ENCODE results near the gene CDK5RAP2. TPM values are rescaled to one million over a fixed set of nuclear protein-coding genes. Genes with fewer than 3 reads are reported as not detected.
A peak's percentile ranks its signal among the peaks of the same experiment; 100 is the strongest.

CDK5RAP2 gene
- total RNA-seq, 1 donor from 2014 or later, result 40.4 TPM

DNA sequence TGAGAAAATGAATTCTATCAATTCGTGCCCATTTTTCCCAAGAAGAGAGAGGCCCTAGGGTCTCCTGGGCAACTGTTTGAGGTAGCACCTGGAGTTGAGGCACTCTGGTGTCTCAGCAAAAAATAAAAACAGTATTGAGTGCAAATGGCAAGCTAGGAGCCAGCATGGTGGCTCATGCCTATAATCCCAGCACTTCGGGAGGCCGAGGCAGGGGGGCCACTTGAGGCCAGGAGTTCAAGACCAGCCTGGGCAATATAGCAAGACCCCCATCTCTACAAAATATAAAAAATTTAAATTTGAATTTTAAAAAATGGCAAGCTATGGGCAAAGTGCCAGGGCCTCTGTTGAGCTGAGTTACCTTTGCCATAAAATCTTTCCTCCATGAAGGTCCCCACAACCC, 136.0 kb downstream of the CDK5RAP2 start:
- peaks cover 44% of the 10 kb centered on the region for H3K4me1 Mint-ChIP-seq (ENCODE audit: low read depth)
- no peak overlapping the region for H3K4me3 Mint-ChIP-seq (ENCODE audit: unreplicated experiment)
- no peaks in the 10 kb centered on the region for H3K27me3 Mint-ChIP-seq (ENCODE audit: low read depth)
- peak overlapping the region; percentile 94 for H3K27ac Mint-ChIP-seq (ENCODE audit: unreplicated experiment)
- TF ChIP-seq CTCF (IDR thresholded peaks at IDR 0.05), result no peak
- no peaks in the 10 kb centered on the region for H3K9me3 Mint-ChIP-seq (ENCODE audit: low read depth)
- no peak for DNase-seq (ENCODE audit: low spot score)
- H3K36me3 Mint-ChIP-seq (ENCODE audit: low read depth), result peaks cover 16% of the 10 kb centered on the region

DNA sequence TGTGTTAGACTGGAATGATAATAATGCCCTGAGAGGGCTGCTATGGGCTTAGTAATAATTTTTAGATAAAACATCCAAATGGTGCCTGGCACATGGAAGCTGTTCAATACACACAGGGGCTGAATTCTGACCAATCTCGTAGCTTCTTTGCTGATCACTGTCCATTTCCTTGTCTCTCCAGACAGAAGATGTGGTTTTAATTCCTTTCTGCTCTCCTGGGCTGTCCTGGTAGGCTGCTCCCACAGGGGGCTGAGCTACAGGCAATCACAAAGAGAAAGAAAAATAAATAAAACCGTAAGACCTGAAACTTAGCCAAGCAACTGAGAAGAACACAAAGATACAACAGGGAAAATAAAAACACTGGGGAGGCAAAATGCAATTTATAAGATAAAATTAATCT, 136.5 kb downstream of the CDK5RAP2 start:
- Mint-ChIP-seq H3K36me3 (ENCODE audit: low read depth) (peaks cover 18% of the 10 kb centered on the region), H3K27ac (ENCODE audit: unreplicated experiment) (peak overlapping the region; percentile 94), H3K9me3 (ENCODE audit: low read depth) (no peaks in the 10 kb centered on the region), H3K4me3 (ENCODE audit: unreplicated experiment) (no peak overlapping the region), H3K27me3 (ENCODE audit: low read depth) (no peaks in the 10 kb centered on the region), H3K4me1 (ENCODE audit: low read depth) (peaks cover 44% of the 10 kb centered on the region)
- TF ChIP-seq CTCF (IDR thresholded peaks at IDR 0.05), result no peak
- no peak for DNase-seq (ENCODE audit: low spot score)

DNA sequence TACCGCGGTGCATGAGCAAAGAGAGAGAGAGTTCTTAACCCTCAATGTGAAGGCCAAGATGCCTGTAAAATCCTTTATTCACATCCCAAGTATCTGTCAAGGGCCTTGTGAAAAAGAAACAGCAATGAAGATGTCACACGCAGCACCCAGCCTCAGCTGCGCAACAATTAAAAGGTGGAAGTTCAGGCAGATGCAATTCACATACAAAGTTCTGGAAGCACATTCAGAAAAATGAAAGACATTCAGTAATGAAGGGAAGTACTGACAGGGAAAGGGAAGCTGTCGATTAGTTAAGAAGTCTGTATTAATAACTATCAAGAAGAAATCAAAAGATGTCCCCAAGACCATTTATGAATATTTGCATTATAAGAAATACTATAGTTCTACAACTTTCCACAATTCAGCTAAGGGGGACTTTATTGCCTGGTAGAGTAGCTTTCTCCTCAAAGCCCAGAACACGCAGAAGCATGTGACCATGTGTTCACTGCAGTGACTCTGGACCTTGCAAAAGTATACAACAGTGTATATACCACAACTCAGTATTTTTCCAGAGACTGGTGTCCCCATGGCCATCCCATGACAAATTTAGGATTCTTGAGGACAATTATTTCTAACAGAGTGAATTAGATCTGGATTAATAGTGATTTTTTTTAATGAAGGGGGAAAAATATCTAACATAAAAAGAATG, 137.5 kb downstream of the CDK5RAP2 start:
- H3K9me3 Mint-ChIP-seq (ENCODE audit: low read depth), result no peaks in the 10 kb centered on the region
- TF ChIP-seq CTCF (IDR thresholded peaks at IDR 0.05), result no peak
- H3K4me3 Mint-ChIP-seq (ENCODE audit: unreplicated experiment), result no peak overlapping the region
- peak overlapping the region; percentile 94 for H3K27ac Mint-ChIP-seq (ENCODE audit: unreplicated experiment)
- no peak for DNase-seq (ENCODE audit: low spot score)
- peaks cover 44% of the 10 kb centered on the region for H3K4me1 Mint-ChIP-seq (ENCODE audit: low read depth)
- no peaks in the 10 kb centered on the region for H3K27me3 Mint-ChIP-seq (ENCODE audit: low read depth)
- peaks cover 15% of the 10 kb centered on the region for H3K36me3 Mint-ChIP-seq (ENCODE audit: low read depth)

- Mint-ChIP-seq H3K27ac (ENCODE audit: unreplicated experiment) (peak overlapping the region; percentile 94), H3K27me3 (ENCODE audit: low read depth) (no peaks in the 10 kb centered on the region), H3K4me1 (ENCODE audit: low read depth) (peaks cover 43% of the 10 kb centered on the region), H3K9me3 (ENCODE audit: low read depth) (no peaks in the 10 kb centered on the region), H3K4me3 (ENCODE audit: unreplicated experiment) (no peak overlapping the region), H3K36me3 (ENCODE audit: low read depth) (peaks cover 17% of the 10 kb centered on the region)
- no peak for DNase-seq (ENCODE audit: low spot score)
- TF ChIP-seq CTCF (IDR thresholded peaks at IDR 0.05), result no peak
These were observed 138.3 kb downstream of the CDK5RAP2 start for GRCh38 chr9:120441426-120442307.

DNA sequence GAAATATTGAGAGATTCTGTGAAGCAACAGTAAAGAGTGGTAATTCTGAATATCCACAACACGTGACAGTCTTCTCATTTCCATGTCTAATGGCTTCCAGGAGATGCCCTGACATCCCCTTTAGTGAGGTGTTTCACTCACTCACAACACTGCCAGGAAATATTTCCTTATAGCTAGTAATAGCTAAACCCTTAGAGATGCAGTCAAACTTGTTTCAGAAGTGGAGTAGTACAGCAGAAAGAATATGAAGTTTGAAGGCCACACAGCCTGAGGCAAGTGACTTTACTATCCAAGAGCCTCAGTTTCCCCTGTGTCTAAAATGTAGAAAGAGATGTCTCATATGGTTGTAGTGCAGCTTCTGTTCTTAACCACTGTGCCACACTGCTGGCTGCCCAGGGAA, 139.2 kb downstream of the CDK5RAP2 start:
- H3K4me3 Mint-ChIP-seq (ENCODE audit: unreplicated experiment), result no peak overlapping the region
- H3K27ac Mint-ChIP-seq (ENCODE audit: unreplicated experiment), result peak overlapping the region; percentile 94
- no peak for DNase-seq (ENCODE audit: low spot score)
- no peaks in the 10 kb centered on the region for H3K27me3 Mint-ChIP-seq (ENCODE audit: low read depth)
- peaks cover 14% of the 10 kb centered on the region for H3K36me3 Mint-ChIP-seq (ENCODE audit: low read depth)
- TF ChIP-seq CTCF (IDR thresholded peaks at IDR 0.05), result no peak
- no peaks in the 10 kb centered on the region for H3K9me3 Mint-ChIP-seq (ENCODE audit: low read depth)
- H3K4me1 Mint-ChIP-seq (ENCODE audit: low read depth), result peaks cover 41% of the 10 kb centered on the region
